Activated CD8-positive, alpha-beta memory T cell treated with anti-CD3 and anti-CD28 coated beads for 4 hours (primary cell): Measurements from ENCODE around the gene UTP4.
A peak's percentile ranks its signal among the peaks of the same experiment; 100 is the strongest.

ENCODE experiments used
- DNase-seq, 2 donors: peaks; one replicate each; pipeline ENCODE4 v3.0.0-alpha.2; 2020; ENCODE audit warnings: low read depth in 2 of 2

Gene UTP4

GRCh38 chr16:69132424-69133252 is at the start of gene UTP4, which contains the start of gene CHTF8:
UTP4 (plus strand) TSS chr16:69132649; CDS start chr16:69133460, 811 bp downstream.
CHTF8 (minus strand) TSS chr16:69132588; CDS start chr16:69121458, 11,130 bp downstream.
- DNase-seq: peak; percentile 68 to 74

GRCh38 chr16:69083306-69083941 is 49.0 kb upstream of the UTP4 start:
- no peak for DNase-seq

GRCh38 chr16:69084289-69084688 is 48.2 kb upstream of the UTP4 start:
- no peak for DNase-seq

GRCh38 chr16:69085032-69085695 is 47.3 kb upstream of the UTP4 start:
- no peak for DNase-seq

- no peak for DNase-seq
These were observed 45.3 kb upstream of the UTP4 start for GRCh38 chr16:69087161-69087581.

GRCh38 chr16:69088684-69089083 is 43.8 kb upstream of the UTP4 start:
- no peak for DNase-seq

- DNase-seq: peak in 1 of 2 donors; percentile 4
These were observed 43.1 kb upstream of the UTP4 start for GRCh38 chr16:69089091-69089910.

- no peak for DNase-seq
These were observed 38.5 kb upstream of the UTP4 start for GRCh38 chr16:69093974-69094373.

- no peak for DNase-seq
These were observed 37.9 kb upstream of the UTP4 start for GRCh38 chr16:69094501-69094900.

GRCh38 chr16:69095193-69095592 is 37.3 kb upstream of the UTP4 start:
- DNase-seq: no peak

GRCh38 chr16:69100071-69100691 is 32.3 kb upstream of the UTP4 start:
- DNase-seq: no peak

- DNase-seq: no peak
These were observed 26.7 kb upstream of the UTP4 start, which contains the start of gene HAS3 for GRCh38 chr16:69105501-69106361. HAS3 (plus strand) TSS chr16:69105653; CDS start chr16:69109396, 3,743 bp downstream.

- no peak for DNase-seq
These were observed 25.7 kb upstream of the UTP4 start for GRCh38 chr16:69106491-69107315.

- no peak for DNase-seq
These were observed 25.0 kb upstream of the UTP4 start for GRCh38 chr16:69107316-69107962.

- DNase-seq: no peak
These were observed 24.2 kb upstream of the UTP4 start for GRCh38 chr16:69108064-69108904.

- DNase-seq: no peak
These were observed 23.6 kb upstream of the UTP4 start for GRCh38 chr16:69108905-69109252.

GRCh38 chr16:69109486-69110270 is 22.8 kb upstream of the UTP4 start:
- DNase-seq: no peak
